Upper lobe of right lung (tissue), 1 donor: Measurements from ENCODE around the gene DCUN1D3. TPM values are rescaled to one million over a fixed set of nuclear protein-coding genes. Genes with fewer than 3 reads are reported as not detected.

Experiments used
- ATAC-seq: fragments of 200-7000 bp; cut with Tn5 transposase; one replicate; pipeline ENCODE4 v1.9.1; 2020; ENCODE audit warnings: mild to moderate bottlenecking, moderate library complexity
- DNase-seq: peaks from one replicate; pipeline ENCODE4 v3.0.0-alpha.2; 2020
- H3K27ac ChIP-seq: fragments of 200-600 bp; one replicate; pipeline ENCODE4 v1.8.0; 2022
- H3K27me3 ChIP-seq: fragments of 200-600 bp; one replicate; pipeline ENCODE4 v1.8.0; 2022; ENCODE audit warnings: mild to moderate bottlenecking
- H3K36me3 ChIP-seq: fragments of 200-600 bp; one replicate; pipeline ENCODE4 v1.8.0; 2022
- H3K4me1 ChIP-seq: fragments of 200-600 bp; one replicate; pipeline ENCODE4 v1.8.0; 2022
- H3K4me3 ChIP-seq: fragments of 200-600 bp; one replicate; pipeline ENCODE4 v1.8.0; 2022; ENCODE audit warnings: mild to moderate bottlenecking
- H3K9me3 ChIP-seq: fragments of 200-600 bp; one replicate; pipeline ENCODE4 v1.8.0; 2022
- CTCF ChIP-seq: fragments of 200-600 bp; IDR thresholded peaks from one replicate; pipeline ENCODE4 v1.8.0; 2022; ENCODE audit warnings: antibody characterized with exemption
- intact Hi-C: fragments of 100-400 bp; cut with DNase I; formaldehyde crosslinking; loops from one replicate; pipeline ENCODE4 v1.11.0; 2022
- total RNA-seq: library from RNA; stranded (reverse); fragmentation: NEBNext Ultra II Directional; extraction: Animal tissue kit (Norgen Biotek cat#: 25700); gene quantifications from one replicate; pipeline ENCODE4 v1.2.1, GENCODE V29; 2021
- donor health status: DM: no; HTN: yes; CAD: no; lungs with severe emphysema.

The DCUN1D3 gene
- total RNA-seq, 1 donor from 2014 or later, result 28.7 TPM

DNA sequence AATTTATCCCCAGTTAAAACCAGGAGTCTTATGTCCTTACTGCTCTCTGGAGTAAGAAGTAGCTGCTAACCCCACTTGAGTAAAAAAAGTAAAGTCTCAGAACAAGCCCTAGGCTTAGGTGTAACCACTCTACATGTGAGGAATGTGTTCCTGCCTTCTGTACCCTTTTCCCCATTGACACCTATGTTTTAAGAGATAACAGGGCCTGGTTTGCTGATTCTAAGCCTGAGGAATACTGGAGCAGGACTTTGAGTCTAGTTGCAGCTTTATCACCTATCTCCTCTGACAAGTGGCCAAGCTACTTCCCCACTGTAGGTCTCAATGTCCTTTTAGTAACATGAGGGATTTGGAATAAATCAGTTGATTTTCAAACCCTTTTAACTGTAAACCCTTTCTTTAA lies 53.6 kb downstream of the DCUN1D3 start:
- no peaks in the 10 kb centered on the region for H3K27me3 ChIP-seq
- no peaks in the 10 kb centered on the region for H3K36me3 ChIP-seq
- TF ChIP-seq CTCF, result no peak
- intact Hi-C loops, result loop anchor here (5.0 kb wide), 1 partner anchor 241 kb away; no protein-coding TSS in a partner anchor
- no peak overlapping the region for H3K27ac ChIP-seq
- H3K4me1 ChIP-seq, result peaks cover 27% of the 10 kb centered on the region
- H3K4me3 ChIP-seq, result no peak overlapping the region
- ATAC-seq (no peak), DNase-seq (no peak)
- no peaks in the 10 kb centered on the region for H3K9me3 ChIP-seq

- Histone ChIP-seq H3K4me1 (peaks cover 22% of the 10 kb centered on the region), H3K27me3 (no peaks in the 10 kb centered on the region), H3K36me3 (no peaks in the 10 kb centered on the region), H3K27ac (no peak overlapping the region), H3K9me3 (no peaks in the 10 kb centered on the region), H3K4me3 (no peak overlapping the region)
- DNase-seq, result no peak
- no peak for TF ChIP-seq CTCF
- no peak for ATAC-seq
- intact Hi-C loops, result loop anchor here (5.0 kb wide), 1 partner anchor 241 kb away; no protein-coding TSS in a partner anchor
Measured at GRCh38 chr16:20846030-20846429, 54.1 kb downstream of the DCUN1D3 start.

DNA sequence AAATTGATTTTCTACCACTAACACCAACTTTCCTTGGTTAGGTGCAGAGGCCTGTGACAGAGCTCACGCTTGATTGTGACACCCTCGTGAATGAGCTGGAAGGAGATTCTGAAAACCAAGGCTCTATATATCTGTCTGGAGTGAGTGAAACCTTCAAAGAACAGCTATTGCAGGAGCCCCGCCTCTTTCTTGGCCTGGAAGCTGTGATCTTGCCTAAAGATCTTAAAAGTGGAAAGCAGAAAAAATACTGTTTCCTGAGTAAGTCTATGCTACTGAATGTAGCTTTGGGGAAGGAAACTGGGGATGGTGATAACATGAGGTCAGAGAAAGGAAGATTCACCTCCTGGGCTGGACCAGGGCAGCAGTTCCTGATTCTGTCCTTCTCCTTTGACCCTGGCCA lies 55.6 kb downstream of the DCUN1D3 start:
- no peak for TF ChIP-seq CTCF
- no peaks in the 10 kb centered on the region for H3K27me3 ChIP-seq
- no peak overlapping the region for H3K27ac ChIP-seq
- no peaks in the 10 kb centered on the region for H3K9me3 ChIP-seq
- intact Hi-C loops, result no loop called here
- H3K4me3 ChIP-seq, result no peak overlapping the region
- ATAC-seq (no peak), DNase-seq (no peak)
- peaks cover 7% of the 10 kb centered on the region for H3K4me1 ChIP-seq
- no peaks in the 10 kb centered on the region for H3K36me3 ChIP-seq

- intact Hi-C loops, result no loop called here
- Histone ChIP-seq H3K4me1 (peaks cover 5% of the 10 kb centered on the region), H3K4me3 (no peak overlapping the region), H3K27me3 (no peaks in the 10 kb centered on the region), H3K36me3 (no peaks in the 10 kb centered on the region), H3K9me3 (no peaks in the 10 kb centered on the region), H3K27ac (no peak overlapping the region)
- no peak for TF ChIP-seq CTCF
- DNase-seq, result no peak
- no peak for ATAC-seq
Measured at GRCh38 chr16:20844054-20844453, 56.1 kb downstream of the DCUN1D3 start.

GRCh38 chr16:20839504-20839903 lies 60.7 kb downstream of the DCUN1D3 start:
- Histone ChIP-seq H3K36me3 (no peaks in the 10 kb centered on the region), H3K27me3 (no peaks in the 10 kb centered on the region), H3K9me3 (no peaks in the 10 kb centered on the region), H3K4me3 (no peak overlapping the region), H3K4me1 (no peaks in the 10 kb centered on the region), H3K27ac (no peak overlapping the region)
- intact Hi-C loops, result no loop called here
- DNase-seq (no peak), ATAC-seq (no peak)
- no peak for TF ChIP-seq CTCF

GRCh38 chr16:20838240-20838639 lies 61.9 kb downstream of the DCUN1D3 start:
- Histone ChIP-seq H3K9me3 (no peaks in the 10 kb centered on the region), H3K27me3 (no peaks in the 10 kb centered on the region), H3K4me3 (no peak overlapping the region), H3K36me3 (no peaks in the 10 kb centered on the region), H3K4me1 (no peaks in the 10 kb centered on the region), H3K27ac (no peak overlapping the region)
- intact Hi-C loops, result no loop called here
- ATAC-seq, result no peak
- no peak for DNase-seq
- no peak for TF ChIP-seq CTCF
